Left lobe of liver (tissue), 2 donors: Measurements from ENCODE around the gene MED27. TPM values are rescaled to one million over a fixed set of nuclear protein-coding genes. Genes with fewer than 3 reads are reported as not detected.

Experiments
- ATAC-seq: fragments of 200-7000 bp; cut with Tn5 transposase; one replicate; pipeline ENCODE4 v1.9.1; 2020; ENCODE audit warnings: mild to moderate bottlenecking, moderate library complexity
- DNase-seq: peaks from one replicate; pipeline ENCODE4 v3.0.0-alpha.2; 2020; ENCODE audit warnings: low spot score
- total RNA-seq: library from RNA; stranded (reverse); gene quantifications from one replicate; pipeline ENCODE4 v1.2.1, GENCODE V29; 2021
- donor health status: DM: no; HTN: no; CAD: no; lungs with moderate emphysema.
- donor health status: DM: no; HTN: yes; CAD: no.

Gene MED27
- total RNA-seq, 1 donor from 2014 or later, result 4.8 TPM

DNA sequence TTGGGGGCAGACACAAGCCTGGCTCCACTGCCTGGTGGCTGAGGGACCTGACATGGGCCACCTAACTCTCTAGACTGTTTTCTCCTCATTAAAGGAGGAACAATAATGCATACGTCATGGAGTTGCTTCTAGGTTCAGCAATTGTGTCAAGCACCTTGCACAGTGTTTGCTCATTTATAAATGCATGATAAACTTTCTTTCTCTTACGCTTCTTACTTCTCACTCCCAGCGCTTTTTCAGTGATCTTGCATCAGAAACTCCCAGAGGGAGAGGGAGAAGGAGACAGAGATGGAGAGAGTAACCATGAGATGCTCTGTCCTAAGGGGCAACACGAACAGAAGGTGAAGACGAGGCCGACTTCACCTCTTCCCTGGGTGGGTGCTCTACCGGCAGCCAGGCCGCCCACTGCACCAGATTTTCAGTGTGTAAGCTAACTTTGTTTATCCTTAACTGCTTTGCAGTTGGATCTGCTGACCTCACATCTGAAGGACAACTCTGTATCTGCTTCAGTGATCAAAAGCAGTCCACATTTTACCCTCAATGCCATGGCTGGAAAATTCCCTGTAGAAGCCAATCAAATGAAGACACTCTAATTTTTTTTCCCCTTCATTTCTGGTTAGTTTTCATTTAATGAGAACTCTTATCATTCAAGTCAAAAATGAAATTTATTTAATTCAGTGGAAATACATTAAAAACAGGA, 35.3 kb downstream of the MED27 start:
- ATAC-seq (no peak), DNase-seq (no peak)

- DNase-seq, result no peak
- no peak for ATAC-seq
Observed at GRCh38 chr9:132043708-132044107, 36.0 kb downstream of the MED27 start.

- no peak for DNase-seq
- ATAC-seq, result no peak
Observed at GRCh38 chr9:132042324-132042723, 37.3 kb downstream of the MED27 start.

- DNase-seq (no peak), ATAC-seq (no peak)
Observed at GRCh38 chr9:132041798-132042197, 37.9 kb downstream of the MED27 start.

GRCh38 chr9:132040808-132041207, 38.9 kb downstream of the MED27 start:
- no peak for ATAC-seq
- no peak for DNase-seq

DNA sequence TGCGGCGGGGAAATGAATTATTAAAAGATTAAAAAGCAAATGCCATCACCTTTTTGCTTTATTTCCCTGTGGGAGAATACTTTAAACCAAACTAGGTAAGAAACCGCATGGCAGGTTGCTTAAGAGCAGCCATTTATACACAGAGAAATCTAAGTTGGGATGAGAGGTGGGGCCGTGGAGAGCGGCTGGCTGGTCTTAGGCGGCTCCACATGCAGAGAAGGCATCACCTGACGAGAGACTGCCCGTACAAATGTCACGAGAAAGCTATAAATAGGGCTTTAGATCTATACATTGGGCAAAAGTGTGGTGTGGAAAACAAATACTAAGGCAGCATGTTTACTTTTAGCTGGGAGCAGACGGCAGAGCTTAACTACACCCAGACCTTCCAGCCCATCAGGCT, 39.4 kb downstream of the MED27 start:
- DNase-seq, result no peak
- ATAC-seq, result no peak

GRCh38 chr9:132039284-132039683, 40.4 kb downstream of the MED27 start:
- ATAC-seq, result no peak
- DNase-seq, result no peak

- DNase-seq (no peak), ATAC-seq (no peak)
Observed at GRCh38 chr9:132037458-132037857, 42.2 kb downstream of the MED27 start.

DNA sequence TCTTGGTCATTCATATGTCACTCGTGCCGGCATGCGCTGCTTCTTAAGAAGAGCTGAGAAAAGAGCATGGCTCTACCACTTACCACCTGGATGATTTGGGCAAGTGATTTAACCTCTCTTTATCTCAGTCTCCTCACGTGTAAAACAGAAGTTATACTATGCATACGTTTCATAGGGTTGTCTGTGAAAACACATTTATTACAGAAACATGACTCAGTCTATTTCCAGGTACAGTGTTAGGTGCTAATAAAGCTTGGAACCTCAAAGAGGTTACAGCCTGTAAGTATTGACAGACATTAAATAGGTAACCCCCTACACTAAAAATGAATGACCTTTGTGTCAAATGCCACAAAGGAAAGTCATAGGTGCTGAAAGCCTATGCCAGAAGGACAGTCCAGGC, 43.1 kb downstream of the MED27 start:
- no peak for ATAC-seq
- DNase-seq, result no peak

GRCh38 chr9:132035679-132036078, 44.0 kb downstream of the MED27 start:
- DNase-seq, result no peak
- no peak for ATAC-seq

GRCh38 chr9:132032238-132032950, 47.3 kb downstream of the MED27 start:
- DNase-seq (no peak), ATAC-seq (no peak)

DNA sequence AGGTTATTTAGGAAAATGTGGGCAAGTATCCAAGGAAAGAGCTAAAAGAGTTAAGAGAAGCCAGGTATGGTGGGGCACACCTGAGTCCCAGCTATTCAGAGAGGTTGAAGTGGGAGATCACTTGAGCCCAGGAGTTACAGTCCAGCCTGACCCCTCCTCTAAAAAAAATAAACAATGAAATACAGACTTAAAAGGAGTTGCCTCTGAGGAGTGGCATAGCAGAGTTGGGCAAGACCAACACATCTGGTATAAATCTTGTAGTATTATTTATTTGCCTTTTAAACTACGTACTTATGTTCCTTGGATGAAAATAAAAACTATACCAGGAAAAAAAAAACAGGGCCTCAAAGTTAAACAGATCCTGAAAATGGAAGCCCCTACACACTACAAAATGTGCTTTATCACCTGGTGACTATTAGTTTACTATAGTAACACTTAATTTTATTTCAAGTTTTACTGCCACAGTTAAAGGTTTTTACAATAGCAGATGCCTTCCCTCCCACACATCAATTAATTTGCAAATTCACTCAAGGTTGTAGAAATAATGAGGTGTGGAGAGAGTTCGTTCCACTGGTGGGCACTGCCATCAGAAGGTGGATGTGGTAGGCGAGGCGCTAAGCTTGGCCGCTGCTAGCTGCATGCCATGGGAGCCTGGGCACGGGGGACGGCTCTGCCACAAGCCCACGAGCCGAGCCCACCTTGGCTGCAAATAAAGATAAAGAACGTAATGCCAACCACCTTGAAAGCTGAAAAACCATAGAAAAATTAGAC, 48.0 kb downstream of the MED27 start:
- DNase-seq (no peak), ATAC-seq (no peak)

GRCh38 chr9:132030626-132031325, 48.9 kb downstream of the MED27 start:
- ATAC-seq (no peak), DNase-seq (no peak)

GRCh38 chr9:132027752-132028663, 51.7 kb downstream of the MED27 start:
- ATAC-seq, result peak; percentile 31
- no peak for DNase-seq

- no peak for ATAC-seq
- no peak for DNase-seq
Observed at GRCh38 chr9:132026932-132027585, 52.6 kb downstream of the MED27 start.

- ATAC-seq (no peak), DNase-seq (no peak)
Observed at GRCh38 chr9:132025766-132026165, 53.9 kb downstream of the MED27 start.

DNA sequence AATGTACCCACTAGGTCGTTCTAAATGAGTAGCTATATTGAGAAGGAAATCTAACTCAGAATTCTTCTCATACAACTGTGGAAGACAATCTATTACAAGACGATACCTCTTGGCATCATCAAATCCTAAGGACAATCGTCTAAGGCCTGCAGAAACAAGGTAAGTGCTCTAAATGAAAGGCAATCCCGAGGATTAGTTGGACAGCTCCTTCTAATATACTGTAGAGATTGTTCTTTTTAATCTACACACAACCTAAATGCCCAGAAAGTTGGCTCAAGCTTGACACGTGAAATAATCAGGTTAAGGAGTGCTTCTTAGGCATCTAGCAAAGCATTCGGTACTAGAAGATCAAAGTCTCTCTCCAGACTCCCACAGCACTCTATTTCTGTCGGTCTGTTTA, 55.1 kb downstream of the MED27 start:
- DNase-seq (no peak), ATAC-seq (no peak)

- DNase-seq (no peak), ATAC-seq (no peak)
Observed at GRCh38 chr9:132023419-132024180, 56.1 kb downstream of the MED27 start.
